Measurements from ENCODE around the gene MIEF1.

MIEF1 gene

GRCh38 chr22:39481595-39481994, 20.5 kb upstream of the MIEF1 start:
- H3K9ac ChIP-seq (ENCODE audit: low read length) = no peak overlapping the region
- H3K36me3 ChIP-seq (ENCODE audit: control insufficient read depth, low read depth, low read length) = no peaks in the 10 kb centered on the region
- H3K4me3 ChIP-seq (ENCODE audit: low read length) = no peak overlapping the region

GRCh38 chr22:39482768-39483167, 19.3 kb upstream of the MIEF1 start:
- no peaks in the 10 kb centered on the region for H3K36me3 ChIP-seq (ENCODE audit: control insufficient read depth, low read depth, low read length)
- H3K4me3 ChIP-seq (ENCODE audit: low read length) = no peak overlapping the region

More at GRCh38 chr22:39481595-39481994, 20.5 kb upstream of the MIEF1 start:
- Histone ChIP-seq H3K4me1 (ENCODE audit: control insufficient read depth, low read depth, low read length) (no peaks in the 10 kb centered on the region), H3K9me3 (ENCODE audit: control insufficient read depth, low read depth, low read length) (no peaks in the 10 kb centered on the region), H3K27me3 (ENCODE audit: control insufficient read depth, insufficient read depth, low read length) (no peaks in the 10 kb centered on the region), H3K27ac (ENCODE audit: low read length) (no peak overlapping the region)

GRCh38 chr22:39486951-39487825, 14.9 kb upstream of the MIEF1 start:
- no peaks in the 10 kb centered on the region for H3K27me3 ChIP-seq (ENCODE audit: control insufficient read depth, insufficient read depth, low read length)
- H3K27ac ChIP-seq (ENCODE audit: low read length) = no peak overlapping the region
- H3K9me3 ChIP-seq (ENCODE audit: control insufficient read depth, low read depth, low read length) = no peaks in the 10 kb centered on the region
- H3K4me1 ChIP-seq (ENCODE audit: control insufficient read depth, low read depth, low read length) = peaks cover 5% of the 10 kb centered on the region
- no peak overlapping the region for H3K9ac ChIP-seq (ENCODE audit: low read length)
- H3K4me3 ChIP-seq (ENCODE audit: low read length) = no peak overlapping the region
- no peaks in the 10 kb centered on the region for H3K36me3 ChIP-seq (ENCODE audit: control insufficient read depth, low read depth, low read length)

More at GRCh38 chr22:39482768-39483167, 19.3 kb upstream of the MIEF1 start:
- no peaks in the 10 kb centered on the region for H3K27me3 ChIP-seq (ENCODE audit: control insufficient read depth, insufficient read depth, low read length)
- no peak overlapping the region for H3K9ac ChIP-seq (ENCODE audit: low read length)
- no peak overlapping the region for H3K27ac ChIP-seq (ENCODE audit: low read length)
- H3K4me1 ChIP-seq (ENCODE audit: control insufficient read depth, low read depth, low read length) = no peaks in the 10 kb centered on the region
- H3K9me3 ChIP-seq (ENCODE audit: control insufficient read depth, low read depth, low read length) = no peaks in the 10 kb centered on the region

- Histone ChIP-seq H3K27ac (ENCODE audit: low read length) (no peak overlapping the region), H3K4me1 (ENCODE audit: control insufficient read depth, low read depth, low read length) (peaks cover 5% of the 10 kb centered on the region), H3K9ac (ENCODE audit: low read length) (no peak overlapping the region), H3K27me3 (ENCODE audit: control insufficient read depth, insufficient read depth, low read length) (no peaks in the 10 kb centered on the region), H3K4me3 (ENCODE audit: low read length) (no peak overlapping the region), H3K9me3 (ENCODE audit: control insufficient read depth, low read depth, low read length) (no peaks in the 10 kb centered on the region), H3K36me3 (ENCODE audit: control insufficient read depth, low read depth, low read length) (no peaks in the 10 kb centered on the region)
Measured at GRCh38 chr22:39487826-39488520, 14.1 kb upstream of the MIEF1 start.

- Histone ChIP-seq H3K4me3 (ENCODE audit: low read length) (no peak overlapping the region), H3K4me1 (ENCODE audit: control insufficient read depth, low read depth, low read length) (peaks cover 5% of the 10 kb centered on the region), H3K27ac (ENCODE audit: low read length) (no peak overlapping the region), H3K9ac (ENCODE audit: low read length) (no peak overlapping the region), H3K36me3 (ENCODE audit: control insufficient read depth, low read depth, low read length) (no peaks in the 10 kb centered on the region), H3K27me3 (ENCODE audit: control insufficient read depth, insufficient read depth, low read length) (no peaks in the 10 kb centered on the region), H3K9me3 (ENCODE audit: control insufficient read depth, low read depth, low read length) (no peaks in the 10 kb centered on the region)
Measured at GRCh38 chr22:39488563-39489083, 13.5 kb upstream of the MIEF1 start.

GRCh38 chr22:39489094-39490068, 12.7 kb upstream of the MIEF1 start:
- peaks cover 5% of the 10 kb centered on the region for H3K4me1 ChIP-seq (ENCODE audit: control insufficient read depth, low read depth, low read length)
- H3K4me3 ChIP-seq (ENCODE audit: low read length) = no peak overlapping the region
- no peak overlapping the region for H3K27ac ChIP-seq (ENCODE audit: low read length)
- H3K36me3 ChIP-seq (ENCODE audit: control insufficient read depth, low read depth, low read length) = no peaks in the 10 kb centered on the region
- H3K9ac ChIP-seq (ENCODE audit: low read length) = no peak overlapping the region
- H3K9me3 ChIP-seq (ENCODE audit: control insufficient read depth, low read depth, low read length) = no peaks in the 10 kb centered on the region
- H3K27me3 ChIP-seq (ENCODE audit: control insufficient read depth, insufficient read depth, low read length) = peaks cover 7% of the 10 kb centered on the region

GRCh38 chr22:39490135-39490798, 11.8 kb upstream of the MIEF1 start:
- Histone ChIP-seq H3K36me3 (ENCODE audit: control insufficient read depth, low read depth, low read length) (no peaks in the 10 kb centered on the region), H3K4me1 (ENCODE audit: control insufficient read depth, low read depth, low read length) (peaks cover 5% of the 10 kb centered on the region), H3K9ac (ENCODE audit: low read length) (no peak overlapping the region), H3K27ac (ENCODE audit: low read length) (no peak overlapping the region), H3K27me3 (ENCODE audit: control insufficient read depth, insufficient read depth, low read length) (peaks cover 13% of the 10 kb centered on the region), H3K9me3 (ENCODE audit: control insufficient read depth, low read depth, low read length) (no peaks in the 10 kb centered on the region), H3K4me3 (ENCODE audit: low read length) (no peak overlapping the region)

- H3K4me1 ChIP-seq (ENCODE audit: control insufficient read depth, low read depth, low read length) = peaks cover 5% of the 10 kb centered on the region
- H3K36me3 ChIP-seq (ENCODE audit: control insufficient read depth, low read depth, low read length) = no peaks in the 10 kb centered on the region
- H3K27me3 ChIP-seq (ENCODE audit: control insufficient read depth, insufficient read depth, low read length) = peaks cover 13% of the 10 kb centered on the region
- no peak overlapping the region for H3K4me3 ChIP-seq (ENCODE audit: low read length)
- no peak overlapping the region for H3K27ac ChIP-seq (ENCODE audit: low read length)
- H3K9me3 ChIP-seq (ENCODE audit: control insufficient read depth, low read depth, low read length) = no peaks in the 10 kb centered on the region
- no peak overlapping the region for H3K9ac ChIP-seq (ENCODE audit: low read length)
Measured at GRCh38 chr22:39490966-39491680, 11.0 kb upstream of the MIEF1 start.

GRCh38 chr22:39491696-39492095, 10.4 kb upstream of the MIEF1 start:
- Histone ChIP-seq H3K36me3 (ENCODE audit: control insufficient read depth, low read depth, low read length) (no peaks in the 10 kb centered on the region), H3K27me3 (ENCODE audit: control insufficient read depth, insufficient read depth, low read length) (peaks cover 13% of the 10 kb centered on the region), H3K9me3 (ENCODE audit: control insufficient read depth, low read depth, low read length) (no peaks in the 10 kb centered on the region), H3K27ac (ENCODE audit: low read length) (no peak overlapping the region), H3K4me1 (ENCODE audit: control insufficient read depth, low read depth, low read length) (peaks cover 5% of the 10 kb centered on the region), H3K9ac (ENCODE audit: low read length) (no peak overlapping the region), H3K4me3 (ENCODE audit: low read length) (no peak overlapping the region)

GRCh38 chr22:39492186-39492585, 9.9 kb upstream of the MIEF1 start:
- no peaks in the 10 kb centered on the region for H3K36me3 ChIP-seq (ENCODE audit: control insufficient read depth, low read depth, low read length)
- no peak overlapping the region for H3K4me3 ChIP-seq (ENCODE audit: low read length)
- H3K27me3 ChIP-seq (ENCODE audit: control insufficient read depth, insufficient read depth, low read length) = peaks cover 15% of the 10 kb centered on the region

More at GRCh38 chr22:39492186-39492585, 9.9 kb upstream of the MIEF1 start:
- no peak overlapping the region for H3K27ac ChIP-seq (ENCODE audit: low read length)
- H3K9me3 ChIP-seq (ENCODE audit: control insufficient read depth, low read depth, low read length) = no peaks in the 10 kb centered on the region
- no peak overlapping the region for H3K9ac ChIP-seq (ENCODE audit: low read length)
- H3K4me1 ChIP-seq (ENCODE audit: control insufficient read depth, low read depth, low read length) = peaks cover 5% of the 10 kb centered on the region
